ENCODE measurements around the gene DMAC2. TPM values are rescaled to one million over a fixed set of nuclear protein-coding genes. Genes with fewer than 3 reads are reported as not detected.

DMAC2 gene
- total RNA-seq, 4 donors from 2014 or later: 41.3 to 62.0 (median 48.3) TPM

GRCh38 chr19:41397086-41398049, 42.3 kb downstream of the DMAC2 start, which contains the start of the genes BCKDHA and EXOSC5:
BCKDHA (plus strand) TSS chr19:41397818; CDS start chr19:41397828, 10 bp downstream.
EXOSC5 (minus strand) TSS chr19:41397359; CDS start chr19:41397328, 31 bp downstream.
- TF ChIP-seq CTCF (IDR thresholded peaks at IDR 0.05): peak in 3 of 6 experiments; percentile 2 to 24 (median 17)
- peak; percentile 29 to 62 for TF ChIP-seq POLR2A (IDR thresholded peaks at IDR 0.05)
- peak; percentile 98 to 100 (median 99) for DNase-seq
- H3K4me1 ChIP-seq: peaks cover 0 to 19% (median 4%) of the 10 kb centered on the region in 4 donors
- peak within 1 kb of the TSS; percentile 89 to 99 (median 92) for H3K4me3 ChIP-seq
- H3K36me3 ChIP-seq: peaks cover 0 to 5% (median 0%) of the 10 kb centered on the region in 3 donors
- peak within 1 kb of the TSS; percentile 85 to 97 (median 86) for H3K27ac ChIP-seq
- no peaks in the 10 kb centered on the region for H3K27me3 ChIP-seq
- no peaks in the 10 kb centered on the region for H3K9me3 ChIP-seq

- no peaks in the 10 kb centered on the region for H3K9me3 ChIP-seq
- no peak for DNase-seq
- peaks cover 0 to 19% (median 4%) of the 10 kb centered on the region in 4 donors for H3K4me1 ChIP-seq
- no peak overlapping the region for H3K4me3 ChIP-seq
- H3K27ac ChIP-seq: no peak overlapping the region
- no peak for TF ChIP-seq CTCF (IDR thresholded peaks at IDR 0.05)
- no peak for TF ChIP-seq POLR2A (IDR thresholded peaks at IDR 0.05)
- peaks cover 0 to 13% (median 0%) of the 10 kb centered on the region in 3 donors for H3K36me3 ChIP-seq
- no peaks in the 10 kb centered on the region for H3K27me3 ChIP-seq
Observed at GRCh38 chr19:41395355-41395754, 44.4 kb downstream of the DMAC2 start.

- H3K27ac ChIP-seq: no peak overlapping the region
- TF ChIP-seq CTCF (IDR thresholded peaks at IDR 0.05) (no peak), POLR2A (IDR thresholded peaks at IDR 0.05) (no peak)
- H3K4me3 ChIP-seq: no peak overlapping the region
- DNase-seq: no peak
- peaks cover 0 to 6% (median 0%) of the 10 kb centered on the region in 4 donors for H3K4me1 ChIP-seq
- H3K9me3 ChIP-seq: no peaks in the 10 kb centered on the region
- H3K36me3 ChIP-seq: peaks cover 0 to 27% (median 0%) of the 10 kb centered on the region in 3 donors
- no peaks in the 10 kb centered on the region for H3K27me3 ChIP-seq
Observed at GRCh38 chr19:41392775-41393174, 46.9 kb downstream of the DMAC2 start.

GRCh38 chr19:41391618-41392017, 48.1 kb downstream of the DMAC2 start:
- no peaks in the 10 kb centered on the region for H3K9me3 ChIP-seq
- H3K36me3 ChIP-seq: peaks cover 0 to 27% (median 0%) of the 10 kb centered on the region in 3 donors
- no peak overlapping the region for H3K27ac ChIP-seq
- H3K4me3 ChIP-seq: no peak overlapping the region
- TF ChIP-seq POLR2A (IDR thresholded peaks at IDR 0.05): no peak
- TF ChIP-seq CTCF (IDR thresholded peaks at IDR 0.05): no peak
- no peaks in the 10 kb centered on the region for H3K27me3 ChIP-seq
- peaks cover 0 to 6% (median 0%) of the 10 kb centered on the region in 4 donors for H3K4me1 ChIP-seq
- no peak for DNase-seq

- Histone ChIP-seq H3K4me1 (no peaks in the 10 kb centered on the region), H3K9me3 (no peaks in the 10 kb centered on the region), H3K27me3 (no peaks in the 10 kb centered on the region), H3K27ac (no peak overlapping the region), H3K4me3 (no peak overlapping the region), H3K36me3 (peaks cover 0 to 26% (median 0%) of the 10 kb centered on the region in 3 donors)
- no peak for DNase-seq
- TF ChIP-seq CTCF (IDR thresholded peaks at IDR 0.05): no peak
- TF ChIP-seq POLR2A (IDR thresholded peaks at IDR 0.05): no peak
Observed at GRCh38 chr19:41386442-41386841, 53.3 kb downstream of the DMAC2 start.
